ENCODE data around the gene IL1R2.
"Not testable (repeated sequence)": the region's sequence is repeated elsewhere in the genome, so short reads cannot be mapped to it uniquely, and the experiment has no call there.

The IL1R2 gene

DNA sequence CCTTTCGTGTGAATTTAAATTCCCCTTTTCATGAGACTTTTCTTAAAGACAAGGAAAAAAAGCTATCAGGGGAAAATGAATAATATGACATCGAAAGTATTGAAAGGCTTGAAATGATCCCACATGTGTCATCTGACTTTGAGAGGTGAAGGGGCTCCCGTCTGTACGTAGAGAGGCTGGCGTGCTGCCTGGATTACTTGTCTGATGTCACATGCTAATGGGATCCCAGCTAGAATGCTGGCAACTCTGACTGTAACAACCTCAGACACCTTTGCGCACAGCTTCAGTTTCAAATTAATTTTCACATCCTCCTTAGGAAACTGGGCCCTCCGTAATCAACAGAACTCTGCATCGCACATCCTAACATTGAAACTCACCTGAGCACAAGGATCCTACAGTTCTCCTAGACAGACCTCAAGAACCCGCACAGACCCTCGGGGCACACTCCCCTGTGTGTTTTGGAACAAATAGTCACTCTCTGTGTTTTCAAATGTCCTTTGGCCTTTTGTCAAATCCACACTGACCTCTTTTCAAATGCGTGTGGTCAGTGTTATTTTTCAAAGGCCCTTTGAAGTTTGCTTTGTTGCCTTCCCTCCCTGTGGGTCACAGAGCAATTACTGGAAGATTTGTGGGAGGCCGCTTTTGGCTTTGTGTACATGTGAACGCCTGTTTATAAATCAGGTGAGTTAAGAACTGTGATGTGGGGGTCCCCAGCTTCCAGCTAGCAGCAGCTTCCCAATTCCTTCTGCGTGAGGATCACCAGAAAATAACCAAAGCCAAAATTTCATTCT lies 65.9 kb downstream of the IL1R2 start:
- no peak for DNase-seq (ENCODE audit: extremely low read depth in 1 of 2, low read depth in 1 of 2)

DNA sequence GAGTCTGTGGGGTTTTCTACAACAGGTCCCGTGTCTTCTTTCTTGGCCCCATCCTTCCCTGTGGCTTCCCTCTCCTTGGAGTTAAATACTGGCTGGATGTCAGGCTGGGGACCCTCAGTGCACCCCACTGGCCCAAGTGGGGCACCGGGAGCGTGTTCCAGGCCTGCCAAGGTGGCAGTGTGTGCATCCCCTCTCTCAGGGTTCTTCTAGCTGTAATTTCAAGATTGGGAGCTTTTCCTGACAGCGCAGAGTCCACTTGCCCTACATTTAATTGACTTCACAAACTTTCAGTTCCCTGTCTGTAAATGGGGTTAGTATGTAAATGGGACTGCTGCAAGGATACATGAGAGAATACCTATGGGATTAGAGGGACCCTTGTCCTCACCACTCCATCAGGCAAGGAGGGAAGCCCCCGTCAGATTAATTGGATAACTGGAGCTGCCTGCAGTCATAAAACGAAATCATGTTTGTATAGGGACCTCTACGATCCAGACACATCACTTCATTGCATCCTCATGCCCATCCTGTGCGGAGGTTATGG lies 66.6 kb downstream of the IL1R2 start:
- no peak for DNase-seq (ENCODE audit: extremely low read depth in 1 of 2, low read depth in 1 of 2)

DNA sequence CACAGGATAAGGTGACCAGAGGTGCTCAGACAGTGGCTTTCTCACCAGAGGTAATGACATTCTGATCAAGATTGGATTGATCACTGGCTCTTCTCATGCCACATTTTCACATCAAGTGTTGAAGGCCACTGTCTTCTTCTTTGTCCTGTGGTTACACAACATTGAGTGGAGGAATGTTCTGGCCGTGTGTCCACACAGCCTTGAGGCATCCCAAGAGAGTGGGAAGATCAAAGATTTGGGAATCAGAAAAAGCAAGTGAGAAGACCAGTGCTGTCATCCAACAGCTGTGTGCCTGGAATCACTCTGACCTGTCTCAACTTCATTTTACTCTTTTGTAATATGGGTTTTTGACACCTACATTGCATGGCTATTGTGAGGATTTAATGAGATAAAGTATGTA lies 67.4 kb downstream of the IL1R2 start:
- no peak for DNase-seq (ENCODE audit: extremely low read depth in 1 of 2, low read depth in 1 of 2)

DNA sequence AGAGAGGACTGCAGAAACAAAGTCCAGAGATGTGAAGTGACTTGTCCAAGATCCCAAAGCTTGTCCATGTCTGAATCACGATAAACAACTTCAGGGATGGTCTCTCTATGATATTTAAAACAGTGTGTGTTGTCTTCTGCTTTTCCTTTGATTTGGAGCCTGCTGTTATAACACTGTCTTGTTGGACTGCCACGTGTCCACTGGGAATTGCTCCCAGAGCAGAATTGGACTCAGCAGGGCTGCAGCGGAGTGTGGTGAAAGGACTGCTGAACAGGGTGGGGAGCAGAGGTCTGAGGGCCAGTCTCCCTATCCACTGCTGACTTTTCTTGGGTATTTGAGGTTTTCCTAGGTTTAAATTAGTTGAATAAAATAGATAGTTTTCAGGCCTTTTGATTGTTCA lies 68.3 kb downstream of the IL1R2 start:
- DNase-seq (ENCODE audit: extremely low read depth in 1 of 2, low read depth in 1 of 2), result no peak

DNA sequence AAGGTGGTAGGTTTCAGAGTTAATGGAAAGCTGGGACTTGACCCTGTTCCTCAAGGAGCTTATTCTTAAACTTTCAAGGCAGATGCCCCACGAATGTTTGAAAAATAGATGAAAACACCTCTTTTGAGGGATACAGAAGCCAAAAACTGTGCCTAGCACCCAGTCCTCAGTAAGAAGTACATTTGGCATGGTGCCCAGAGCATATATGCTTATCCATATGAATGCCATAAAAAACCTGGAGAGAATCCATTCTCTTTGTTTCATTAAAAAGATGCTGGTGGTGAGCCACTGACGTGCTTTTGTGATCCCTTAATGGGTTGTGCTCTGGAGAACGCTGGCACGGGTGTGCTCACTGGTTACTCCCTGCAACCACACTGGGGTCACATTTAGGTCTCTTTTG lies 69.0 kb downstream of the IL1R2 start:
- no peak for DNase-seq (ENCODE audit: extremely low read depth in 1 of 2, low read depth in 1 of 2)

DNA sequence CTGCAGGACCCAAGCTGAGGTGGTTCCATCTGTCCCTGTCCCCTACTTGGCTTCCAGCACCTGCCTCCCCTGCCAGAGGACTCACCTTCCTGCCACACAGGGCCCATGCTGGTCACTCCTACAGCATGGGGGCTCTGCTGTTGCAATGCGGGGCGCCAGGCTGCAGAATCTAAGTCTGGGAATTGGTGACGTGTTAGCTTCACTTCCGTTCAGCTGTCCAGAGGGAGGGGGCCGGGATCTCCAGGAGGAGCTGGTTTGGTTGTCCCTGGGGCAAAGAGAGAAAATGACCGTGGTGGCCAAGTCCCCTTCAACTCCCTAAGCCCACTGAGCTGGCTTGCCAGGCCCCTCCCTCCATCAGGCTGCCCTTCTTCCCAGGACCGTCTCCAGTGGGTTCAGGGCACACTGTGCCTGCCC lies 69.5 kb downstream of the IL1R2 start:
- DNase-seq (ENCODE audit: extremely low read depth in 1 of 2, low read depth in 1 of 2), result no peak

DNA sequence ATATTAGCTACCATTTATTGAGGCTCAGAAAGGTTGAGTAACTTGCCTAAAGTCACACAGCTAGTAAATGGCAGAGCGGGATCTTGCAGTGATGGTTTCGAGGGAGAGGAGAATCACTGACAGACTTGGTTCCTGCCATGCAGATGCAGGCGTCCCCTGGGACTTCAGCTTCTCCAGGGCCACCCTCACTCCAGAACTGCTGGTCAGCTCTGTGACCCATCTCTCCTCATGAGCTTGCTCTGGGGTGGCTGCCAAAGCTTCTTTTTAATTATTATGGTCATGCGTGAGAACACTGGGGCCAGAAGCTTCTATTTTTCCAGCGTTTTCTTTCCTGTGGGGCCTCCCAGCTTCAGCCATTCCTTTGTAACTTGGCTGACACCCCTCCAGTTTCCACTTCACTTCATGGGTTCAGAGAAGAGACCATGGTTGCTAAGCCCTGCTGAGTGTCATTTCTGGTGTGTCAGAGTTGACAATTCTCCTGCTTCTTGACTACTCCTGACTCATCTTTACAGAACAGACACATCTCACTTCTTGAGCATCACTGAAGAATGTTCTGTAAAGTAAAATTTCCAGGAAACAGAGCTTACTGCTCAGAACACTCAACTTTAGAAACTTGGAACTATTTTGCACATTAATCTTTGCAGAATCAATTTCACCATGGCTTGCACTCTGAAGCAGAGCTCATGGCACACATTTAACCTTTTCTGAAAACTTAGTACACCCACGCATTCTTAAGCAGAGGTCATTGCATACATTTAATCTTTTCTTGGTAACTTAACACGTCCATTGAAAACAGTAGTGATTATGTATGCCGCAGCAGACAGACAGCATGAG lies 70.4 kb downstream of the IL1R2 start:
- DNase-seq (ENCODE audit: extremely low read depth in 1 of 2, low read depth in 1 of 2), result no peak

DNA sequence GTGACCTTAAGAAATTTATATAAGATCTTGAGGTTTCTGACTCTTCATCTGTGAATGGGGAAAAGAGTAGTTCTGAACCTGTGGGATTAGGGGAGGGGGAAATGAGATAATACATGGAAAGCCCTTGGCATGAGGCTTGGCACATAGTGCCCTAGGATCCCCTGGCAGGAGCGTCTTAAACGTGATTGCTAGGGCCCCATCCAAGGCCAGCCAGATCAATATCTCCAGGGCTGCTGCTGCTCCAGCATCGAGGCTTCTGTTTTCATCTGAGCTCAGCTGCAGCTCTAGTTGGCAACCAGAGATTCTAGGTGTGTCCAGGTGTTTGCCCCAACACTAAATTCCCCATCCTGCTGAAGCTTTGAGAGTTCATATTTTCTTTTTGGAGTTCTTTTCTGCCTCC lies 71.0 kb downstream of the IL1R2 start:
- DNase-seq (ENCODE audit: extremely low read depth in 1 of 2, low read depth in 1 of 2), result no peak

DNA sequence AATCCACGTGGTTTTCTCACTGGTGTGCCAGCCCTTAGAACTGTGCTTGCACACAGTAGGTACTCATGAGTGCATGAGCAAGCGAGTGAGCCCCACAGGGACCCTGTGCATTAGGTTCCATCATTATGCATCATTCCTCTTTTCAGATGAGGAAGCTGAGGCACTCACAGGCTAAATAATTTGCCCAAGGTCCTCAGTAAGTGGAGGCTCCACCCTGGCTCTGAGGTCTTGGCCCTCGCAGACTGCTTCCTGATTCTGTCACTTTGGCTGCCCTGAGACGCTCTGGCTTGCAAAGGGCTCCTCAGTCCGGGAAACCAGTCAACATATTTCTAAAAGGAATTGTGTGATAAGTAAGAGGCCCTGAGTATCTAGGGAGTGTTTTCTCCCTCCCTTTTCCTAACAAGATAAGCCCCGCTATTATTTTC lies 71.7 kb downstream of the IL1R2 start:
- DNase-seq (ENCODE audit: extremely low read depth in 1 of 2, low read depth in 1 of 2), result no peak

DNA sequence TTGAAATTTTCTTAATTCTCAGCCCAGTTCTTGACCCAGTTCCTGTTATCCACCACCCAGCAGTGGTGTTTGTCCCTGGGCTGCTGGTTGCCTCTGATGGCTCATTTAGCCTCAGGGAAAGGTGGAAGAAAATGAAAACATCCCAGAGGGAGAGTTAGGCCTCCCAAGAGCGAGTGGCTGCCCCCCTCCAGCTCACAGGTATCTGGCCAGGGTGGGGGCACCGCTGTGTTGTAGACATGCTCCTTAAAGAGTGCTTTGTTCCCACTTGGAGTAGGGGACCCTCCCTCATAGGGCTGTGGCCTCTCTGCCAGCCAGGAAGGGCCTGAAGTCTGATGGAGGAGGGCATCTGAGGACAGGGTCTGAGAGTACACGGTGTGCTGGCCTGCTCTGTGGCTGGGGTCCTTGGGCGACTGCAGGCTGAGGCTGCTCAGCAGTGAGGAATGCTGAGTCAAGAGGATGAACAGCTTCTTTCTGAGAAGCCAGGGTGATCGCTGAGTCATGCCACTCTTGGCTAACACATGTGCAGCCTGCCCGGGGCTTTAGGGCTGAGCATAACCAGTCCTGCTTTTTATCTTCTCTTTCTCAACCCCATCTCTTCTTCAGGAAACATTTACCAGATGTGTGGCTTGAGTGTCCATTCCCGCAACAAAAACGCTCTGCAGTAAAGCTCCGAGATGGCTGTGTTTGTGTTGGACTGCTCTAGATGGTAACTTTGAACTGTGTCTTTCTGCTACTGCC lies 72.3 kb downstream of the IL1R2 start:
- peak in 1 of 2 donors; percentile 66 for DNase-seq (ENCODE audit: extremely low read depth in 1 of 2, low read depth in 1 of 2)

DNA sequence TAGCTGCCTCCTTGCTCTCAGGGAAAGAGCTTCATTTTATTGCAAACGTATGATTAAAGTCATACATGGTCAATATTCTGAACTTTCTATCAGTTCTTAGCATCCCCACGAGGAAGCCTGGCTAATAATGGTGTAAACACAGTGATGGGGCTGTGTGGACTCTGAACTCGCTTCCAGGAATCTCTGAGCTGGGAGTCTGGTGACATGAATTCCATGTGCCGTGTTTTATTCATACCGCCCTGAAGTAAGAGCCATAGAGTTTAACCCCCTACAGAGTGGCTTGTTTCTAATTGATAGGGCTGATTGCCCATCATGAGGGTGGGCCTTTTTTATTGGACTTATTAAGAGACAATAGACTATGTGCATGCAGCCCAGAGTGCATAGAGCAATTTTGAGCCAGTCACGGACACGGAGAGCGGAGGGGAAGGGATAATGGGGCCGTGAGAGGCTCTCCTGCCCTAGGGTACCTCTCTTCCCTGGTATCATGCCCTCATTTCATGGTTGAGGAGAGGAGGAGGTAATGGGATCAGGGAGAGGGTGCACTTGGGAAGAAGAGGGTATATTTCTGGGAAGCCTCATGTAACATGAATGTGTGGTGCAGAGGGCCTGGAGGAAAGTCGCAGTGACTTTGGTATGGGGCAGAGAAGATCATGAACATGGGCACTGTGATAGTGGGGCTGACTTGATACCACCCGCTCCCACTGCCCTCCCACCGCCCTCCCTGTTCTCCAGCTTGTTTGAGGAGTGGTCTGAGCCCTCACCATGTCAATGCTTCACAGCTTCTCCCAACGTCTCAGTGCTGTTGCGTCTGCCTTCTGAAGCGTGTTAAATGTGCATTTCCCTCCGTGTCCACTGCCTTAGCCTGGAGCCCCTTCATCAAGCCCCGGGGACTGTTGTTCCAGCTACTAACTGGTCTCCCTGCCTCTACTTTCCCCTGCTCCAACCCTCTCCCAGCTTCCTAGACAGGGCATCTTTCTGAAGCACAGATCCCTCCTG lies 73.2 kb downstream of the IL1R2 start:
- DNase-seq (ENCODE audit: extremely low read depth in 1 of 2, low read depth in 1 of 2), result no peak

DNA sequence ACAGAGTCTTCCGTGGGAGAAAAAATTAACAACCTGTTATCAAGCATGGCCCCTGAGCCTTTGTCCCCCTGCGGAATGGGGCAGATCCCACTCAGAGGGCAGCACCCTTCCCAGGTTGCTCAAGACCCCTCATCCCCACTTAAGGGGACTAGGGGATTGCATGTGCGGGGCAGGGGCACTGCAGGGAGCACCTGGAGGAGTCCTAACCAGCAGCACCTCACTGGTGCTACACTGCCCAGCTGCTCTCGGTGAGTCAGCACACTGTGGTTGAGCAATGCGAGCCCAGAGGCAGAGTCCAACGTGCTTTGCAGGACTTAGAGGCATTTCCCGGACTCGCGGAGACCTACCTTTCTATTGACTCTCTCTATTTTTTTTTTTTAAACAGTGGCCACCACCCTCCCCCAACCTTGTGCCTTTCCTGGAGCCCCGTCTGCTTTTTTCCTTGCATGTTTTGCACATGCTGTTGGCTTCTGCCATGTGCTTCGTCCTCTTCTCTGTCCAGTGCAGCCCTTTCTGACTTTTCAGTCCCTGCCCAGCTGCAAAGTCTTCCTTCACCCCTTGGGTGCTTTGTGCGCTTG lies 74.0 kb downstream of the IL1R2 start:
- no peak for DNase-seq (ENCODE audit: extremely low read depth in 1 of 2, low read depth in 1 of 2)

DNA sequence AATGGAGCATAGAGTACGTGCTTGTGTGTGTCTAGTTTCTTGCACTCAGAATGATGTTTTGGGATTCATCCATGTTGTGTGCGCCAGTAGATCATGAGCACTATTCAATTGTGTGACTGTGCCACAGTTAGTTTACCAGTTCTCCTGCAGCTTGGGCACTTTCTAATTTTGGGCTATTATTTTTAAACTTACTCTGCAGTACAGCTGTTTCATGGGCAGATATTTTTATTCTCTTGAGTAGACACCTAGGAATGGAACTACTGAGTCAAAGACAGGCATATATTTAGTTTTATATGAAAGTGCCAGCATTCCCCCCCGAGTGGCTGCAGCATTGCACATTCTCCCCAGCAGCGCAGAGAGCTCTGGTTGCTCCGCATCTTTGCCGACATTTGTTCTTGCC lies 74.8 kb downstream of the IL1R2 start:
- DNase-seq (ENCODE audit: extremely low read depth in 1 of 2, low read depth in 1 of 2), result no peak

DNA sequence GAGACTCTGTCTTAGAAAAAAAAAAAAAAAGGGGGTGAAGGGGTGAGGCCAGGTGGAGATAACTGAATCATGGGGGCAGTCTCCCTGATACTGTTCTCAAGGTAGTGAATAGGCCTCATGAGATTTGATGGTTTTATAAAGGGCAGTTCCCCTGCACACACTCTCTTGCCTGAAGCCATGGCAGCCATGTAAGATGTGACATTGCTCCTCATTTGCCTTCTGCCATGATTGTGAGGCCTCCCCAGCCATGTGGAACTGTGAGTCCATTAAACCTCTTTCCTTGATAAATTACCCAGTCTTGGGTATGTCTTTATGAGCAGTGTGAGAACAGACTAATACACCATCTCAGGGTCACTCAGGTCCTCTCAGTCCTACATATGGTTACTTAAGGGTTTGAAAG lies 76.4 kb downstream of the IL1R2 start:
- not testable (repeated sequence) for DNase-seq (ENCODE audit: extremely low read depth in 1 of 2, low read depth in 1 of 2)

DNA sequence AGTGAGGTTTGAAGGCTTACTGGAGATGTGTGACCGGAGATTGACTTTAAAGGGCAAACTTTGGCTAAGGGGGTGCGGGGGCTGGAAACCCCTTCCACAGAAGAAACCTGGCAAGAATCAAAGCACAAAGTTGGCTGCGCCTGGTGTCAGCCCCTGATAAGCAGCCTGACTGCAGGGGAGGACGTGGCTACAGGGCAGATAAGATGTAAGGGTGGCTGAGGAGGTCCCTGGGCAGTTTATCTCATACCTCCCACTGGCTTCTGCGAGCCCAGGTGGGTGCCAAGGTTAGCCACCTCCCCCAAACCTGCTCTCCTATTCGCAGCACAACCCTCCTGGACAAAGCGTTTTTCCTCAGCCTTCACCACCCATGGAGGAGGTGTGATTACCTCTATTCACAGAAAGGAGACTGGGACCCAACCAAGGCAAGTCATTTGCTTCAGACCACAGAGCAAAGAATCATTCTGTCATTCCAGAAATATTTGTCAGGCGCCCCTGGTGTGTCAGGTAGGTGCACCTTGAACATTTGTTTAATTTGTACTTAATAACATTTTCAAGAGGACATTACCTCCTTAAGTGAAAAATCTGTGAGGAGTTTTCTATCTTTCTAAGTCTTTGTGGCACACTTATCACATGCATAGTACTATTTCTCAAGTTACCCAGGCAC lies 77.7 kb downstream of the IL1R2 start:
- DNase-seq (ENCODE audit: extremely low read depth in 1 of 2, low read depth in 1 of 2), result no peak

DNA sequence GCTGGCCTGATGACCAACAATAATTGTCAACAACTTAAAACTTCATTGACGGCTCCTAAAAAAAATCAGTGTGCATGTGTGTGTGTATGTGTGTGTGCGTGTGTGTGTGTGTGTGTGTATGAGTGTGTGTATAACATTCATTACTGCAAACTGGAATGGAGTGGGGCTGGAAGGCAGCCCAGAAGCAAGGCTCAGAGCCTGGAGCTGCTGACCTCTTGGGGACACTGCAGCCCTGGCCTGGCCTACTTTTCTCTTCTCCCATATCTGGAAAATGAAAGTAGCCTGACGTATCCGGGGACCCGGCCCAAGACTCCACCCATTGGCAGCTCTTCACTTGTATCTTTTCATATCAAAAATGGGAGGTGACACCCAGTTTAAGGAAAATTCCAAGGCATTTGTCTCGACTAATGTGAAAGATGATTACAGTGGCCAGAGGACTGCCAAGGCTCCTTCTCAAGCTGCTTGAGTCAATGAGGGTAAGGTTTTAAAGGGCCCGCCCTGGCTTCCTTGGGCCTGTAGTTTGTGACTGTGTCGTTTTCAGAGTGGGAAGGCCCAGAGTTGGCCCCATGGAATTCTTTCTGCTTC lies 78.4 kb downstream of the IL1R2 start:
- no peak for DNase-seq (ENCODE audit: extremely low read depth in 1 of 2, low read depth in 1 of 2)

DNA sequence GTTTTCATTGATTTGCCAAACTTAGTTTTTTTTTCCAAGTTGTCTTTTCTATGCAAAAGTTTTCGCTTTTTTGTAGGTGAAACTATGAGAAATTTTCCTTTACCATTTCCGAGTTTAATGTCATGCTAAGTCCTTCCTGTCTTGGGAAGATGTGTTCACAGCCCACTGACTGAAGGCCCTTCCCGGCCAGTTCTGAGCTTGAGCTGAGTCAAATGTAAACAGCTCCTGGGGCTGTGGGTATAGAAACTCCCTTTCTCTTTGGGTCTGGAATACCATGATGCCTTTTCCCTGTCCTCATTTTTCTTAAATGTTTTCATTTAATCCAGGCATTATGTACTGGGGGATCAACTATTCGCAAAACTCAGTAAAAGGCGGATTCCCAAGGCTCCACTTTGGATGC lies 81.0 kb downstream of the IL1R2 start:
- no peak for DNase-seq (ENCODE audit: extremely low read depth in 1 of 2, low read depth in 1 of 2)

DNA sequence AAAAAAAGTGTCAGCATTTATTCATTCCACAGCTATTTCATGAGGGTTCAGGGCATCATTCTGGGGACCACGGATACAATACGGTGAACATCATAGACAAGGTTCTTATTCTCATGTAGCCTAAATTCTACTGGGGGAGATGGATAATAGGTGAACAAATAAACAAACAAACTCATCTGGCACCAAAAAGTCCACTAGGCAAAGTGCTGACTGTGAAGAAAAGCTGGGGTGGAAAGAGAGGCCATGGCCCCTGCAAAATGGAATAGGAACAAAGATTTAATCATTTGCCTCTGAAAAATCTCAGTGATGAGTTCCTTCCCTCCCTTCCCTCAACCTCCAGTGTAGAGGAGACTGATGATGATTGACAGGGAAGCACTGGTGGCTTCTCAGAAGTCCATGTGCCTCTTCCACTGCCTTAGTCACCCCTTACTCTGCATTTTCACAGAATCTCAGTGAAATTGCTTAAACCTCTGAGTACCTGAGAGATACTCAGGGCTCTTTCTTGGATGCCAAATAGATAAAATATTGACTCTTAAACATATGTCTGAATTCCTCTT lies 81.5 kb downstream of the IL1R2 start:
- DNase-seq (ENCODE audit: extremely low read depth in 1 of 2, low read depth in 1 of 2), result no peak

All from stimulated activated CD8-positive, alpha-beta memory T cell treated with anti-CD3 and anti-CD28 coated beads, Interleukin-7, amount 100 ng/mL, for 48 hours (primary cell).